Rectal smooth muscle tissue (tissue), 1 donor: Measurements from ENCODE around the gene HADHB.

Experiments
- H3K27ac ChIP-seq: one replicate; pipeline ENCODE4 v1.7.0; 2013; ENCODE audit warnings: low read depth, low read length, inconsistent platforms
- H3K27me3 ChIP-seq: one replicate; pipeline ENCODE4 v1.7.0; 2013; ENCODE audit warnings: low read length; ENCODE audit not compliant: control insufficient read depth, insufficient read depth
- H3K36me3 ChIP-seq: one replicate; pipeline ENCODE4 v1.7.0; 2013; ENCODE audit warnings: low read length; ENCODE audit not compliant: control insufficient read depth, insufficient read depth
- H3K4me1 ChIP-seq: one replicate; pipeline ENCODE4 v1.7.0; 2013; ENCODE audit warnings: low read length; ENCODE audit not compliant: control insufficient read depth, insufficient read depth
- H3K4me3 ChIP-seq: one replicate; pipeline ENCODE4 v1.7.0; 2013; ENCODE audit warnings: low read length
- H3K9ac ChIP-seq: one replicate; pipeline ENCODE4 v1.7.0; 2013; ENCODE audit warnings: low read length

Gene HADHB

GRCh38 chr2:26223018-26223417, 21.7 kb upstream of the HADHB start:
- H3K27ac ChIP-seq: no peak overlapping the region
- H3K36me3 ChIP-seq: peaks cover 10% of the 10 kb centered on the region
- no peaks in the 10 kb centered on the region for H3K4me1 ChIP-seq
- no peaks in the 10 kb centered on the region for H3K27me3 ChIP-seq
- no peak overlapping the region for H3K4me3 ChIP-seq
- H3K9ac ChIP-seq: no peak overlapping the region

GRCh38 chr2:26224095-26224494, 20.6 kb upstream of the HADHB start:
- H3K36me3 ChIP-seq: peaks cover 14% of the 10 kb centered on the region

GRCh38 chr2:26229595-26229994, 15.1 kb upstream of the HADHB start:
- Histone ChIP-seq H3K9ac (no peak overlapping the region), H3K4me3 (no peak overlapping the region), H3K27me3 (no peaks in the 10 kb centered on the region), H3K36me3 (peaks cover 27% of the 10 kb centered on the region), H3K4me1 (no peaks in the 10 kb centered on the region), H3K27ac (no peak overlapping the region)

More at GRCh38 chr2:26224095-26224494, 20.6 kb upstream of the HADHB start:
- H3K4me3 ChIP-seq: no peak overlapping the region
- H3K9ac ChIP-seq: no peak overlapping the region
- no peaks in the 10 kb centered on the region for H3K27me3 ChIP-seq
- H3K4me1 ChIP-seq: no peaks in the 10 kb centered on the region
- no peak overlapping the region for H3K27ac ChIP-seq

GRCh38 chr2:26230806-26231205, 13.9 kb upstream of the HADHB start:
- H3K36me3 ChIP-seq: peaks cover 29% of the 10 kb centered on the region
- H3K27me3 ChIP-seq: no peaks in the 10 kb centered on the region
- H3K4me1 ChIP-seq: no peaks in the 10 kb centered on the region
- H3K4me3 ChIP-seq: no peak overlapping the region
- no peak overlapping the region for H3K27ac ChIP-seq
- H3K9ac ChIP-seq: no peak overlapping the region

- H3K9ac ChIP-seq: no peak overlapping the region
- H3K4me3 ChIP-seq: no peak overlapping the region
- H3K36me3 ChIP-seq: peaks cover 39% of the 10 kb centered on the region
- no peak overlapping the region for H3K27ac ChIP-seq
- no peaks in the 10 kb centered on the region for H3K27me3 ChIP-seq
- no peaks in the 10 kb centered on the region for H3K4me1 ChIP-seq
These were observed 9.7 kb upstream of the HADHB start for GRCh38 chr2:26235089-26235488.

- H3K36me3 ChIP-seq: peaks cover 31% of the 10 kb centered on the region
- no peak overlapping the region for H3K4me3 ChIP-seq
- no peaks in the 10 kb centered on the region for H3K27me3 ChIP-seq
- no peaks in the 10 kb centered on the region for H3K4me1 ChIP-seq
- H3K9ac ChIP-seq: no peak overlapping the region
- no peak overlapping the region for H3K27ac ChIP-seq
These were observed 6.9 kb upstream of the HADHB start for GRCh38 chr2:26237868-26238267.

GRCh38 chr2:26238311-26238958, 6.3 kb upstream of the HADHB start:
- Histone ChIP-seq H3K9ac (no peak overlapping the region), H3K27me3 (no peaks in the 10 kb centered on the region), H3K27ac (no peak overlapping the region), H3K36me3 (peaks cover 25% of the 10 kb centered on the region), H3K4me1 (no peaks in the 10 kb centered on the region), H3K4me3 (no peak overlapping the region)

GRCh38 chr2:26241928-26242436, 2.8 kb upstream of the HADHB start:
- H3K27ac ChIP-seq: no peak overlapping the region
- H3K4me1 ChIP-seq: peaks cover 8% of the 10 kb centered on the region
- no peak overlapping the region for H3K9ac ChIP-seq
- H3K27me3 ChIP-seq: no peaks in the 10 kb centered on the region
- H3K4me3 ChIP-seq: no peak overlapping the region
- H3K36me3 ChIP-seq: peaks cover 15% of the 10 kb centered on the region

GRCh38 chr2:26243470-26244308, 1.1 kb upstream of the HADHB start:
- Histone ChIP-seq H3K9ac (peak overlapping the region; percentile 84), H3K4me1 (peaks cover 8% of the 10 kb centered on the region), H3K36me3 (peaks cover under 1% of the 10 kb centered on the region)

GRCh38 chr2:26245231-26245732, 543 bp downstream of the HADHB start:
- Histone ChIP-seq H3K27ac (peak overlapping the region; percentile 99), H3K27me3 (no peaks in the 10 kb centered on the region), H3K36me3 (no peaks in the 10 kb centered on the region), H3K9ac (peak overlapping the region; percentile 80), H3K4me3 (peak overlapping the region; percentile 98), H3K4me1 (peaks cover 8% of the 10 kb centered on the region)

More at GRCh38 chr2:26243470-26244308, 1.1 kb upstream of the HADHB start:
- Histone ChIP-seq H3K27ac (peak overlapping the region; percentile 99), H3K27me3 (no peaks in the 10 kb centered on the region), H3K4me3 (peak overlapping the region; percentile 98)

GRCh38 chr2:26245810-26246209, 1.1 kb downstream of the HADHB start:
- Histone ChIP-seq H3K4me3 (peak overlapping the region; percentile 98), H3K27ac (peak overlapping the region; percentile 99), H3K36me3 (no peaks in the 10 kb centered on the region), H3K4me1 (peaks cover 8% of the 10 kb centered on the region), H3K27me3 (no peaks in the 10 kb centered on the region), H3K9ac (no peak overlapping the region)

GRCh38 chr2:26246818-26247217, 2.1 kb downstream of the HADHB start:
- Histone ChIP-seq H3K9ac (no peak overlapping the region), H3K36me3 (no peaks in the 10 kb centered on the region), H3K27me3 (no peaks in the 10 kb centered on the region), H3K4me1 (peaks cover 8% of the 10 kb centered on the region), H3K27ac (no peak overlapping the region), H3K4me3 (no peak overlapping the region)
